NB4 (cell line): ENCODE measurements around the gene CIT.

ENCODE experiments used
- CTCF ChIP-seq: IDR thresholded peaks from one replicate; pipeline ENCODE4 v1.5.1; 2012; ENCODE audit warnings: low read depth, low read length
- MAX ChIP-seq: IDR thresholded peaks from 2 replicates; pipeline ENCODE4 v1.6.1; 2011; ENCODE audit warnings: low read depth, low read length
- MYC ChIP-seq: IDR thresholded peaks from 2 replicates; pipeline ENCODE4 v1.6.1; 2011; ENCODE audit warnings: low read depth, low read length
- POLR2A ChIP-seq: IDR thresholded peaks from 2 replicates; pipeline ENCODE4 v1.6.1; 2011; ENCODE audit warnings: mild to moderate bottlenecking; ENCODE audit not compliant: insufficient read length; ENCODE audit errors: extremely low read depth

- TF ChIP-seq CTCF (no peak), POLR2A (no peak), MAX (no peak), MYC (no peak)
Measured at GRCh38 chr12:119679081-119679480, 198.0 kb downstream of the CIT start.
